ENCODE measurements around the gene PLS3. TPM values are rescaled to one million over a fixed set of nuclear protein-coding genes. Genes with fewer than 3 reads are reported as not detected.
"Not testable (repeated sequence)": the region's sequence is repeated elsewhere in the genome, so short reads cannot be mapped to it uniquely, and the experiment has no call there.

The PLS3 gene
- total and polyA plus RNA-seq, 9 donors: 60.9 to 171 (median 111) TPM

- Histone ChIP-seq H3K36me3 (no peaks in the 10 kb centered on the region), H3K27ac (no peak overlapping the region), H3K27me3 (no peaks in the 10 kb centered on the region), H3K9me3 (no peaks in the 10 kb centered on the region), H3K4me3 (no peak overlapping the region), H3K4me1 (ENCODE audit: insufficient read depth) (no peaks in the 10 kb centered on the region)
- intact Hi-C loops (cut with DNase I): no loop called here
- no peak for DNase-seq
- TF ChIP-seq EP300 (IDR thresholded peaks at IDR 0.05) (no peak), POLR2A (IDR thresholded peaks at IDR 0.05) (no peak), CTCF (IDR thresholded peaks at IDR 0.05) (no peak)
These were observed 25.6 kb upstream of the PLS3 start for GRCh38 chrX:115535421-115535820.

GRCh38 chrX:115535844-115536243 lies 25.1 kb upstream of the PLS3 start:
- Histone ChIP-seq H3K4me3 (no peak overlapping the region), H3K27me3 (no peaks in the 10 kb centered on the region), H3K27ac (no peak overlapping the region), H3K4me1 (ENCODE audit: insufficient read depth) (no peaks in the 10 kb centered on the region), H3K36me3 (no peaks in the 10 kb centered on the region), H3K9me3 (no peaks in the 10 kb centered on the region)
- 85 to 88% (median 86%) methylated on average over 1 of the region's 1 CpG for WGBS, 3 donors
- intact Hi-C loops (cut with DNase I): no loop called here
- no peak for DNase-seq
- TF ChIP-seq EP300 (IDR thresholded peaks at IDR 0.05) (no peak), POLR2A (IDR thresholded peaks at IDR 0.05) (no peak), CTCF (IDR thresholded peaks at IDR 0.05) (no peak)

- H3K27ac ChIP-seq: no peak overlapping the region
- no peaks in the 10 kb centered on the region for H3K4me1 ChIP-seq (ENCODE audit: insufficient read depth)
- H3K4me3 ChIP-seq: no peak overlapping the region
- intact Hi-C loops (cut with DNase I): no loop called here
- TF ChIP-seq POLR2A (IDR thresholded peaks at IDR 0.05) (no peak), EP300 (IDR thresholded peaks at IDR 0.05) (no peak), CTCF (IDR thresholded peaks at IDR 0.05) (no peak)
- no peaks in the 10 kb centered on the region for H3K36me3 ChIP-seq
- no peaks in the 10 kb centered on the region for H3K9me3 ChIP-seq
- WGBS, 3 donors: 74 to 88% (median 80%) methylated on average over 2 of the region's 2 CpGs
- no peaks in the 10 kb centered on the region for H3K27me3 ChIP-seq
- DNase-seq: no peak
These were observed 21.1 kb upstream of the PLS3 start for GRCh38 chrX:115539841-115540240.

GRCh38 chrX:115541045-115541444 lies 19.9 kb upstream of the PLS3 start:
- H3K4me3 ChIP-seq; H3K27me3 ChIP-seq; H3K27ac ChIP-seq; intact Hi-C loops (cut with DNase I); H3K4me1 ChIP-seq (ENCODE audit: insufficient read depth); H3K36me3 ChIP-seq; H3K9me3 ChIP-seq; DNase-seq: not testable (repeated sequence)
- 71 to 84% (median 77%) methylated on average over 10 of the region's 10 CpGs for WGBS, 3 donors

GRCh38 chrX:115547448-115547847 lies 13.5 kb upstream of the PLS3 start:
- Histone ChIP-seq H3K27me3 (no peaks in the 10 kb centered on the region), H3K27ac (no peak overlapping the region), H3K4me3 (no peak overlapping the region), H3K36me3 (no peaks in the 10 kb centered on the region), H3K4me1 (ENCODE audit: insufficient read depth) (no peaks in the 10 kb centered on the region), H3K9me3 (no peaks in the 10 kb centered on the region)
- TF ChIP-seq POLR2A (IDR thresholded peaks at IDR 0.05) (no peak), EP300 (IDR thresholded peaks at IDR 0.05) (no peak), CTCF (IDR thresholded peaks at IDR 0.05) (no peak)
- no peak for DNase-seq
- intact Hi-C loops (cut with DNase I): no loop called here
- 41 to 59% (median 46%) methylated on average over 2 of the region's 2 CpGs for WGBS, 3 donors
